OCI-LY1 (cell line): Measurements from ENCODE around the gene TPM2.

Experiments used
- CTCF ChIP-seq: fragments of 200-600 bp; sonication (generic), shearing (Covaris generic); IDR thresholded peaks from 2 replicates; pipeline ENCODE4 v1.5.1; 2017; ENCODE audit warnings: mild to moderate bottlenecking, antibody characterized with exemption, low read length, moderate library complexity, mixed read lengths
- EZH2 ChIP-seq: fragments of 200-600 bp; sonication (generic), shearing (Covaris generic); IDR thresholded peaks from 2 replicates; pipeline ENCODE4 v1.8.0; 2017; ENCODE audit warnings: borderline replicate concordance, mixed run types, mild to moderate bottlenecking, antibody characterized with exemption, low read length, moderate library complexity, mixed read lengths

GRCh38 chr9:35691757-35692301 lies 2.1 kb upstream of the TPM2 start:
- no peak for TF ChIP-seq CTCF
- no peak for TF ChIP-seq EZH2
